ENCODE data around the gene PLCD3. TPM values are rescaled to one million over a fixed set of nuclear protein-coding genes. Genes with fewer than 3 reads are reported as not detected.

Gene PLCD3
- total RNA-seq, 2 experiments from 2014 or later = 3.9 to 6.6 TPM

GRCh38 chr17:45113424-45113754, 18.9 kb downstream of the PLCD3 start:
- POLR2A ChIA-PET = no interaction called here
- H3K9me3 Mint-ChIP-seq = no peaks in the 10 kb centered on the region

DNA sequence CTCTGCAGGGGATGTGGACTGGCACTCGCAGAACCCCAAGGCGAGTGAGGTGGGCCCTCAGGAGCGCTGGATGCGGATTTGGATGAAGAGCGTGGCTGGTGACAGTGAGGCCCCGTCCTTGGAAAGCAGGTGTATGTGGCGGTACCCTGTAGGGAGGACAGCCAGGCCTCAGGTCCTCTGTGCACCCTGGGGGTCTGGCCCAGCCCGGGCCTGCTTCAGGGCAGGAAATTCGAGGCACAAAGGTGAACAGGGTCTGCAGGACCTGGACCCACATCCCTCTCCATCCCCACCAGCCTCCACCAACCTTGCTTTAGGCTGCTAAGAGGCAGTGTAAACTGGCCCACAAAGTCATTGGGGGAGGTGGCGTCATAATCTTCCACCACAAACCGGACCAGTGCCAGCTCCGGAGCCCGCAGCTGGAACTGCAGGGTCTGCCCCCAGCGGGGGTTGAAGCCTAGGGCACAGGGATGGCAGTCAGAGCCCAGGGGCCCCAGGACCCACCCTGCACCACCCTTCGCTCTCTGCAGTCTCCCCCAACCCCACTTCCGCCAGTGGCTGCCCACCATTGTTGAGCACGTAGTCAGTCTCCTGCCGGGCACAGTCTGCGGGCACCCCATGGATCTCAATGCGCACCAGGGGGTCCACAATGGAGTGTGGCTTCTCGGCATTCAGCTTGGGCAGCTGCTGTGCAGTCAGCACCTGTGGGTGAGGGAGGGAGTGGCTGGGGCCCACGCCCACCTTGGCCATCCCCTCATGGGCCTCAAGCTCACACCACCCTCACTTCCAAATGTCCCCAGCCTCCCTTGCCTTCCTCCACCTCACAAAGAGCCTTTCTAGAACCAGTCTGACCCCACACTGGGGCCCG, 19.5 kb downstream of the PLCD3 start:
- no peaks in the 10 kb centered on the region for H3K27me3 Mint-ChIP-seq
- ChIA-PET POLR2A (interaction anchor here (1.0 kb wide), 1 partner anchor 38 kb away, joined by 3 read pairs; no protein-coding TSS in a partner anchor), CTCF (interaction anchor here (1.3 kb wide), 1 partner anchor 192 kb away, joined by 3 read pairs; no protein-coding TSS in a partner anchor)
- H3K9me3 Mint-ChIP-seq = no peaks in the 10 kb centered on the region
- TF ChIP-seq, protein P1, sequence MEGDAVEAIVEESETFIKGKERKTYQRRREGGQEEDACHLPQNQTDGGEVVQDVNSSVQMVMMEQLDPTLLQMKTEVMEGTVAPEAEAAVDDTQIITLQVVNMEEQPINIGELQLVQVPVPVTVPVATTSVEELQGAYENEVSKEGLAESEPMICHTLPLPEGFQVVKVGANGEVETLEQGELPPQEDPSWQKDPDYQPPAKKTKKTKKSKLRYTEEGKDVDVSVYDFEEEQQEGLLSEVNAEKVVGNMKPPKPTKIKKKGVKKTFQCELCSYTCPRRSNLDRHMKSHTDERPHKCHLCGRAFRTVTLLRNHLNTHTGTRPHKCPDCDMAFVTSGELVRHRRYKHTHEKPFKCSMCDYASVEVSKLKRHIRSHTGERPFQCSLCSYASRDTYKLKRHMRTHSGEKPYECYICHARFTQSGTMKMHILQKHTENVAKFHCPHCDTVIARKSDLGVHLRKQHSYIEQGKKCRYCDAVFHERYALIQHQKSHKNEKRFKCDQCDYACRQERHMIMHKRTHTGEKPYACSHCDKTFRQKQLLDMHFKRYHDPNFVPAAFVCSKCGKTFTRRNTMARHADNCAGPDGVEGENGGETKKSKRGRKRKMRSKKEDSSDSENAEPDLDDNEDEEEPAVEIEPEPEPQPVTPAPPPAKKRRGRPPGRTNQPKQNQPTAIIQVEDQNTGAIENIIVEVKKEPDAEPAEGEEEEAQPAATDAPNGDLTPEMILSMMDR (IDR thresholded peaks at IDR 0.05) = no peak
- intact Hi-C loops (cut with micrococcal nuclease) = no loop called here
- H3K27ac Mint-ChIP-seq = no peak overlapping the region
- H3K4me3 Mint-ChIP-seq = no peak overlapping the region
- ATAC-seq = no peak
- no peaks in the 10 kb centered on the region for H3K4me1 Mint-ChIP-seq (ENCODE audit: low read depth)
- peaks cover 1% of the 10 kb centered on the region for H3K36me3 Mint-ChIP-seq (ENCODE audit: low read depth)
- DNase-seq = no peak

More at GRCh38 chr17:45113424-45113754, 18.9 kb downstream of the PLCD3 start:
- H3K36me3 Mint-ChIP-seq (ENCODE audit: low read depth) = no peaks in the 10 kb centered on the region
- intact Hi-C loops (cut with micrococcal nuclease) = no loop called here
- H3K4me3 Mint-ChIP-seq = no peak overlapping the region
- H3K27me3 Mint-ChIP-seq = no peaks in the 10 kb centered on the region
- no peak overlapping the region for H3K27ac Mint-ChIP-seq
- TF ChIP-seq, protein P1 (IDR thresholded peaks at IDR 0.05) = no peak
- CTCF ChIA-PET = no interaction called here
- ATAC-seq = no peak
- no peak for DNase-seq
- H3K4me1 Mint-ChIP-seq (ENCODE audit: low read depth) = no peaks in the 10 kb centered on the region

GRCh38 chr17:45111850-45112249, 20.5 kb downstream of the PLCD3 start:
- no peaks in the 10 kb centered on the region for H3K4me1 Mint-ChIP-seq (ENCODE audit: low read depth)
- TF ChIP-seq, protein P1 (IDR thresholded peaks at IDR 0.05) = no peak
- H3K27ac Mint-ChIP-seq = no peak overlapping the region
- no peaks in the 10 kb centered on the region for H3K27me3 Mint-ChIP-seq
- H3K4me3 Mint-ChIP-seq = no peak overlapping the region
- intact Hi-C loops (cut with micrococcal nuclease) = no loop called here
- no peak for DNase-seq
- no peaks in the 10 kb centered on the region for H3K9me3 Mint-ChIP-seq
- no peak for ATAC-seq
- peaks cover 1% of the 10 kb centered on the region for H3K36me3 Mint-ChIP-seq (ENCODE audit: low read depth)
- ChIA-PET POLR2A (interaction anchor here (1.0 kb wide), 1 partner anchor 37 kb away, joined by 3 read pairs; no protein-coding TSS in a partner anchor), CTCF (interaction anchor here (1.3 kb wide), 1 partner anchor 191 kb away, joined by 3 read pairs; no protein-coding TSS in a partner anchor)

GRCh38 chr17:45110676-45111611, 21.4 kb downstream of the PLCD3 start:
- Mint-ChIP-seq H3K4me3 (no peak overlapping the region), H3K4me1 (ENCODE audit: low read depth) (no peaks in the 10 kb centered on the region), H3K9me3 (no peaks in the 10 kb centered on the region), H3K36me3 (ENCODE audit: low read depth) (peaks cover 4% of the 10 kb centered on the region), H3K27ac (no peak overlapping the region), H3K27me3 (no peaks in the 10 kb centered on the region)
- ATAC-seq (no peak), DNase-seq (no peak)
- POLR2A ChIA-PET = interaction anchor here (1.5 kb wide), 1 partner anchor 38 kb away, joined by 3 read pairs; no protein-coding TSS in a partner anchor
- intact Hi-C loops (cut with micrococcal nuclease) = no loop called here
- TF ChIP-seq, protein P1 (IDR thresholded peaks at IDR 0.05) = no peak
- CTCF ChIA-PET = interaction anchor here (1.3 kb wide), 1 partner anchor 190 kb away, joined by 3 read pairs; no protein-coding TSS in a partner anchor

Measured in activated CD8-positive, alpha-beta T cell treated with anti-CD3 and anti-CD28 coated beads for 36 hours (primary cell).